HL-60 (cell line): Measurements from ENCODE around the gene DYRK1A.

Source experiments
- CTCF ChIP-seq: IDR thresholded peaks from one replicate; pipeline ENCODE4 v1.5.1; 2011; ENCODE audit warnings: low read length, control low read depth, inconsistent platforms; ENCODE audit not compliant: insufficient read depth
- POLR2AphosphoS5 ChIP-seq: IDR thresholded peaks from 2 replicates; pipeline ENCODE4 v1.6.1; 2012; ENCODE audit warnings: low read depth

DNA sequence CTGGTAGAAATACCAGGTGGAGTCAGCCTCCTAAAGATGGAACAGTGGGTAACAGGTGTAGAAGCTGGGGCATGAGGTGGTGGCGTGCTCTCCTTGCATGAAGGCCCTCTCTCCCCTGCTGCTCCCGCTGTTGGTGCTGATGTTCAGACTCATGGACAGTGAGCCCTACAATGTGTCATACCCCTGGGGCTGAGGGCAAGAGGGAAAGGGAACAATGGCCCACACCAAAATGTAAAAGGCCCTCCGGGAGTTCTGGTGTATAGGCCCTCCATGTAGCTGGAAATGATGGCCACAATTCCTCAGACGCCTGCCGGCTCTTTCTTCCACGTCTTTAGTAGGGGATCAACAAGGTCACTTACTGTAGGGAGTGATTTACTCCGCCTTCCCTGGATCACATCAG is 194.9 kb downstream of the DYRK1A start:
- TF ChIP-seq CTCF (no peak), POLR2AphosphoS5 (no peak)
